Smooth muscle cell (in vitro differentiated cells): ENCODE results near the gene SIRT1. TPM values are rescaled to one million over a fixed set of nuclear protein-coding genes. Genes with fewer than 3 reads are reported as not detected.
"Not testable (repeated sequence)": the region's sequence is repeated elsewhere in the genome, so short reads cannot be mapped to it uniquely, and the experiment has no call there.

Experiments
- DNase-seq: peaks from one replicate; lab custom pipeline; 2025; ENCODE audit not compliant: unreplicated experiment; lab: John Stamatoyannopoulos, UW
- H2AFZ ChIP-seq: fragments of 200-600 bp; sonication (generic); 2 replicates; pipeline ENCODE4 v1.6.0; 2016; ENCODE audit warnings: antibody characterized with exemption, low read depth, mild to moderate bottlenecking
- H3F3A ChIP-seq: fragments of 200-600 bp; sonication (generic); 2 replicates; pipeline ENCODE4 v1.6.0; 2017; ENCODE audit warnings: antibody characterized with exemption, low read depth
- H3K27ac ChIP-seq: fragments of 200-600 bp; sonication (generic); 2 replicates; pipeline ENCODE4 v1.5.1; 2016; ENCODE audit warnings: low read depth, mild to moderate bottlenecking
- H3K27me3 ChIP-seq: fragments of 200-600 bp; sonication (generic); 2 replicates; pipeline ENCODE4 v1.6.1; 2016; ENCODE audit warnings: low read depth, mild to moderate bottlenecking
- H3K36me3 ChIP-seq: fragments of 200-600 bp; sonication (generic); 2 replicates; pipeline ENCODE4 v1.5.1; 2016; ENCODE audit warnings: low read depth
- H3K4me1 ChIP-seq: fragments of 200-600 bp; sonication (generic); 2 replicates; pipeline ENCODE4 v1.5.1; 2016; ENCODE audit warnings: low read depth
- H3K4me2 ChIP-seq: fragments of 200-600 bp; sonication (generic); 2 replicates; pipeline ENCODE4 v1.6.0; 2016; ENCODE audit warnings: mild to moderate bottlenecking
- H3K4me3 ChIP-seq: fragments of 200-600 bp; sonication (generic); 2 replicates; pipeline ENCODE4 v1.5.1; 2016; ENCODE audit warnings: mild to moderate bottlenecking
- H3K79me2 ChIP-seq: fragments of 200-600 bp; sonication (generic); 2 replicates; pipeline ENCODE4 v1.6.0; 2016; ENCODE audit warnings: low read depth, mild to moderate bottlenecking
- H3K9ac ChIP-seq: fragments of 200-600 bp; sonication (generic); 2 replicates; pipeline ENCODE4 v1.6.0; 2016; ENCODE audit warnings: low read depth
- H3K9me3 ChIP-seq: fragments of 200-600 bp; sonication (generic); replicated peaks from 2 replicates; pipeline ENCODE4 v1.5.1; 2016; ENCODE audit warnings: low read depth
- H4K20me1 ChIP-seq: fragments of 200-600 bp; sonication (generic); 2 replicates; pipeline ENCODE4 v1.6.0; 2016; ENCODE audit warnings: low read depth
- CTCF ChIP-seq: fragments of 200-600 bp; sonication (generic); IDR thresholded peaks from 2 replicates; pipeline ENCODE4 v1.5.1; 2017; ENCODE audit warnings: borderline replicate concordance, mild to moderate bottlenecking, antibody characterized with exemption; ENCODE audit not compliant: insufficient read depth, poor library complexity, severe bottlenecking
- WGBS: methylation state at CpG from one replicate; pipeline ENCODE4 v1.1.7; 2016; ENCODE audit warnings: low lambda C conversion rate; 5-methylcytosine and 5-hydroxymethylcytosine counted together
- polyA plus RNA-seq: library from polyadenylated mRNA; unstranded; fragments of >200 nt; fragmentation: Nextera tagmentation; extraction: Ambion mirVana; gene quantifications from 2 replicates; pipeline ENCODE4 v1.2.1, GENCODE V29; 2016
- total RNA-seq: library from RNA; depleted of rRNA; stranded (reverse); fragments of >200 nt; gene quantifications from 2 replicates; pipeline ENCODE4 v1.2.3, GENCODE V29; 2014

SIRT1 gene
- total RNA-seq: 14.9 and 22.7 TPM in 2 replicates
- polyA plus RNA-seq: 8.0 and 9.1 TPM in 2 replicates

GRCh38 chr10:67884313-67884841 is at the start of gene SIRT1:
Gene SIRT1 (plus strand): TSS chr10:67884656. CDS start chr10:67884722, 66 bp downstream.
- peaks cover 6% of the 10 kb centered on the region for H3F3A ChIP-seq
- no peaks in the 10 kb centered on the region for H3K27me3 ChIP-seq
- peak within 1 kb of the TSS; percentile 92 for H2AFZ ChIP-seq
- peak within 1 kb of the TSS; percentile 87 for H3K4me3 ChIP-seq
- WGBS: under 1% methylated on average over 46 of the region's 62 CpGs
- H3K79me2 ChIP-seq: peaks cover 34% of the 10 kb centered on the region
- H4K20me1 ChIP-seq: peaks cover 21% of the 10 kb centered on the region
- H3K4me1 ChIP-seq: peaks cover 9% of the 10 kb centered on the region
- peak within 1 kb of the TSS; percentile 79 for H3K27ac ChIP-seq
- no peaks in the 10 kb centered on the region for H3K9me3 ChIP-seq
- DNase-seq: peak; percentile 85
- H3K9ac ChIP-seq: peak within 1 kb of the TSS; percentile 73
- H3K4me2 ChIP-seq: peak within 1 kb of the TSS; percentile 99
- H3K36me3 ChIP-seq: peaks cover 7% of the 10 kb centered on the region
- TF ChIP-seq CTCF: no peak

- H3K9me3 ChIP-seq, H2AFZ ChIP-seq, H3K4me2 ChIP-seq, H3F3A ChIP-seq, H3K4me1 ChIP-seq, H3K27me3 ChIP-seq, H3K79me2 ChIP-seq, H3K9ac ChIP-seq, H4K20me1 ChIP-seq, H3K27ac ChIP-seq, H3K4me3 ChIP-seq, H3K36me3 ChIP-seq, DNase-seq: not testable (repeated sequence)
- 89% methylated on average over 6 of the region's 6 CpGs for WGBS
Measured at GRCh38 chr10:67835541-67836394, 48.7 kb upstream of the SIRT1 start.

GRCh38 chr10:67836488-67836887 is 48.0 kb upstream of the SIRT1 start:
- Histone ChIP-seq H3K4me3 (no peak overlapping the region), H3K27me3 (no peaks in the 10 kb centered on the region), H3K27ac (no peak overlapping the region), H4K20me1 (no peaks in the 10 kb centered on the region), H3K9me3 (no peaks in the 10 kb centered on the region), H3K79me2 (no peaks in the 10 kb centered on the region), H3K4me1 (no peaks in the 10 kb centered on the region), H3F3A (no peaks in the 10 kb centered on the region), H3K36me3 (no peaks in the 10 kb centered on the region), H3K4me2 (no peak overlapping the region), H3K9ac (no peak overlapping the region), H2AFZ (no peak overlapping the region)
- no peak for DNase-seq
- TF ChIP-seq CTCF: no peak
- WGBS: 70% methylated on average over 2 of the region's 2 CpGs

- no peaks in the 10 kb centered on the region for H3K36me3 ChIP-seq
- DNase-seq: no peak
- H4K20me1 ChIP-seq: no peaks in the 10 kb centered on the region
- no peaks in the 10 kb centered on the region for H3F3A ChIP-seq
- H3K4me1 ChIP-seq: no peaks in the 10 kb centered on the region
- H3K9me3 ChIP-seq: no peaks in the 10 kb centered on the region
- TF ChIP-seq CTCF: no peak
- H2AFZ ChIP-seq: no peak overlapping the region
- H3K9ac ChIP-seq: no peak overlapping the region
- no peak overlapping the region for H3K4me2 ChIP-seq
- no peaks in the 10 kb centered on the region for H3K79me2 ChIP-seq
- H3K27me3 ChIP-seq: no peaks in the 10 kb centered on the region
- H3K4me3 ChIP-seq: peak overlapping the region; percentile 25
- no peak overlapping the region for H3K27ac ChIP-seq
- 98% methylated on average over 1 of the region's 1 CpG for WGBS
Measured at GRCh38 chr10:67836972-67837371, 47.5 kb upstream of the SIRT1 start.
